GM12801 (cell line): Measurements from ENCODE around the gene SPIRE1.

Experiments
- CTCF ChIP-seq: IDR thresholded peaks from one replicate; pipeline ENCODE4 v1.5.1; 2011; ENCODE audit warnings: control low read depth; ENCODE audit not compliant: insufficient read length; ENCODE audit errors: extremely low read depth

Gene SPIRE1

DNA sequence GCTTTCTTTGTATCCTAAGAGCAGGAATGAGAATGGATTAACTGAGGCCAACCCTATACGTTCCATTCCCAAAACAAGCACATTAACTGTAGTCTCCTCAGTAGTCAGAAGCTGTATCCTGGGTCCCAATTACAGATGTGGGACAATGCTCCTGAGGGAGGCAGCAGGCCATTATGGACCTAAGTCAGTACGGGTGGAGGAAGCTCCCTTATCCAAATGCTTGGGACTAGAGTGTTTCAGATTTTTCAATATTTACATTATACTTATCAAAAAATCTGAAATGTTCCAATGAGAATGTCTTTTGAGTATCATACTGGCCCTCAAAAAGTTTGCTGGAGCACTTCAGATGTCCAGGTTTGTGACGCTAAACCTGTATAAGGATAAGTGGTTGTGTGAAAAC, 160.1 kb downstream of the SPIRE1 start:
- TF ChIP-seq CTCF: no peak

- no peak for TF ChIP-seq CTCF
Measured at GRCh38 chr18:12497296-12497695, 160.6 kb downstream of the SPIRE1 start.

DNA sequence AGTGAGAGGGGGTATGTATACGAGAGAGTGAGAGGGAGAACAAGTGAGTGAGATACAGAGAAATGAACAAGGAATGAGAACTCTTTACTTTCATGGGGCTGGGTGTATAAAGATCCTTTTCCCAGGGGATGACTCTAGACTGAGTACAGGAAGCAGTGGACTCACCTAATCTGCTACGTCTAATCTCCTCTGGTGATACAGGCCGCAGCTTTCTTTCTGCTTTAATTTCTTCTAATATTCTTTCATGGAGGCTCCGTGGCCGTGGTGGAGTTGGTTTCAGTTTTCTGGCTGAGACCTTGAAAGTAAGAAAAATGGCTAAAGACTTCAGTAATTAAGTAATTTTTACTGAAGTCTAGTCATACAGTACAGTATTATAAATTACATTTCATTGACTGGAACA, 165.0 kb downstream of the SPIRE1 start:
- TF ChIP-seq CTCF: no peak

DNA sequence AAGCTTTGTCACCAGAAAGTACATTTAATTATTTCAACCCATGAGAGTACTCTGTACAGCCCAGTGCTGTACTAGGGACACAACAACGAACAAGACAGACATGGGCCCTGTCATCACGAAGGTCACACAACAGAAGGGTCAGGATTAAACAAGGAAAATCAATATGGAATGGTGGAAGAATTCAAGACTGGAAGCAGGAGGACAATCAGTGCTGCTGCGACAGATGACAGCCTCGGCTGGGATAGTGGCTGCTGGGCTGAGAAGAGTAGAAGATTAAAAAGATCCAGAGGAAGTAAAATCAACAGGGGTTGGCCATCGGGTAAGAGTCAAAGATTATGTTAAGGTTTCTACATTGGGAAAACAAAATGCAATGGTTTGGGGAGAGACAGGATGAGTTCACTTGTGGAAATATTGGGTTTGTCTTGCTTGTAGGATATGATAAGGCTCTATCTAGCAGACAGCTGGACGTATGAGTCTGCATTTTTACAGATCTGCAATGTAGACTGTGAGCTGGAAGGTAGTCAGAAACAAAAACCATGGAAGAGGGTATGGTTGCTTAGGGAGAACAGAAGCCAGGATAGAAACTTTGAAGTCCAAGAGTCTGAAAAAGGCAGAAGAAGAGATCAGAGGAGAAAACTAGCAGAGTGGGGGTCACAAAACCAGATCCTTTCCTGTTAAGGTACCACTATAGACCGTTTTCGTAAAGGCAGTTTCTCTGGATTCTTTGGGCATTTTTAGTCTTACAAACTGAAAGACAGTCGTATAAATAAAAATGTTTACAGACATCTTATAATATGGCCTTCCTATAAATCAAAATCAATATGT, 166.1 kb downstream of the SPIRE1 start:
- TF ChIP-seq CTCF: no peak

DNA sequence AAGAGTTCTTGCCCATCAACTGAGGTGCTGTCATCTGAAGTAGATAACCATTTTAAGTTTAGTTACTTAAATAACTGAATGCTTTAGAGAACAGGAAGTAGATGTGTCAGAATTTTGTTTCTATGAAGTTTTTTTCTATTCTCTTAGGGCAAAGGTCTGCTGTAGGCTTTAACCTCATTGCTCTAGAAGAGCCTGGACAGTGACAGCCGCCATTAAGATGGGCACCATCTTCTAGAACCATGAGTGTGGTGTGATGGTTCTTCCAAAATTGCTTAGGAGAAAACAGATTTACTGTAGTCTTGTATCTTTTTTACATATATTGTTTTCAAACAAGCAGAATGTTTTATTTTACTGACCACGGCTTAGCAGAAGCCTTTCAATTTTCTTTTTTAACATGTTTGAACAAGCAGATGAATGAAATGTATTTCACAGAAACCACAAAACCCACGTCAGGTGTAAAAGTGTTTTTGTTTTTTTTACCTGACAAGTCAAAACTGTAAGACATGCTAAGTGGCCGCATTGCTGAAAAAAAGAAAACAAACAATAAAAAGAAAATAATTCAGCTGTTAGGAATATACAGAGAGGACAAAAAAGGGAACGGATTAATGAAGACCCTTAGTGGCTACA, 172.3 kb downstream of the SPIRE1 start:
- TF ChIP-seq CTCF: no peak

DNA sequence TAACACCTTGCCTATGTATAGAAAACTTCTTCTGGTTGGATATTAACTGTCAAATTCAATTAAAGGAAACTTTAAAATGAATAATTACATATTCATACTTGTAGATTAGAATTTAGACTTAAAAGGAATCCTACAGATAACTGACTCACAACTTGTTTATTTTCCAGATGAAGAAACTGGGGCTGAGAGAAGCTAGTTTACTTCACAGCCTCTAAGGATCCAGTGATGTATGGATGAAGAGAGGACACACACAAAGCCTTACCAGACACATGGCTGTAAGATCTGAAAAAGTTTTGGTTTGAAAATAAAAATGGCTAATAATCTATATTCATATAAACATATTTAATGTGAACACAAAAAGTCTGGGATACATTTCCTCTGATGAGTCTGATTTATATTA, 177.9 kb downstream of the SPIRE1 start:
- TF ChIP-seq CTCF: no peak

DNA sequence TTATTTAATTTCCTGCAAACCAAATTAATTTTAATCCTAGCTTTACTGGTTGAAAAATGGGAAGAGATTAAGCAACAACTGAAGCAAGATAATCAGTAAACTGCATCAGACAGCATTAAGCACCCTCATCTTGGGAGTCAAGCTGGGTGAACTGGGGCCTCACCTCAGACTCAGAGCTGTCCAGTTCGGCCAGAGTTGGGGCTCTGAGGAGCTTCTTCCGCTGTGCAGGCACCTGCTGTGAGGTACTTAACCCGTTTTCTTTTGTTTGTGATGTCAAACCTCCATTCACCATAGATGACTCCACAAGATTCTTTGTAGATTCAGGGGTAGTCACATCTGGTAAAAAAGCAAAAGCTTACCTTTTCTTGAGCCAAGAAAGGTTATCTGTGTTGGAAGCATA, 178.4 kb downstream of the SPIRE1 start:
- TF ChIP-seq CTCF: no peak
